HK-2 (cell line): Measurements from ENCODE around the gene MPST.

Experiments
- DNase-seq: peaks from one replicate; pipeline ENCODE4 v3.0.0-alpha.2; 2018; ENCODE audit not compliant: unreplicated experiment

Gene MPST

GRCh38 chr22:37044634-37045625, 25.4 kb downstream of the MPST start:
- no peak for DNase-seq

- DNase-seq: no peak
These were observed 26.4 kb downstream of the MPST start for GRCh38 chr22:37045958-37046357.

GRCh38 chr22:37046589-37046988, 27.0 kb downstream of the MPST start:
- DNase-seq: no peak

- no peak for DNase-seq
These were observed 27.5 kb downstream of the MPST start for GRCh38 chr22:37047006-37047405.

GRCh38 chr22:37048133-37048532, 28.6 kb downstream of the MPST start:
- no peak for DNase-seq

- no peak for DNase-seq
These were observed 29.7 kb downstream of the MPST start for GRCh38 chr22:37049224-37049623.

GRCh38 chr22:37050913-37051312, 31.4 kb downstream of the MPST start:
- no peak for DNase-seq

- DNase-seq: peak; percentile 64
These were observed 32.1 kb downstream of the MPST start, which contains the start of gene KCTD17 for GRCh38 chr22:37051391-37052385. TSS of gene KCTD17 (plus strand) at chr22:37051742. CDS start at chr22:37051761, 19 bp downstream.

- no peak for DNase-seq
These were observed 33.1 kb downstream of the MPST start for GRCh38 chr22:37052386-37053309.

GRCh38 chr22:37053310-37054055, 33.9 kb downstream of the MPST start:
- DNase-seq: no peak

GRCh38 chr22:37054056-37054395, 34.5 kb downstream of the MPST start:
- no peak for DNase-seq

GRCh38 chr22:37054600-37055365, 35.2 kb downstream of the MPST start:
- no peak for DNase-seq

- DNase-seq: no peak
These were observed 36.7 kb downstream of the MPST start for GRCh38 chr22:37056246-37056645.

GRCh38 chr22:37057226-37057625, 37.7 kb downstream of the MPST start:
- no peak for DNase-seq

- DNase-seq: no peak
These were observed 38.4 kb downstream of the MPST start for GRCh38 chr22:37057796-37058510.

- no peak for DNase-seq
These were observed 39.6 kb downstream of the MPST start for GRCh38 chr22:37058917-37059701.

GRCh38 chr22:37059876-37060449, 40.4 kb downstream of the MPST start:
- DNase-seq: no peak
